ENCODE measurements around the gene NRF1. TPM values are rescaled to one million over a fixed set of nuclear protein-coding genes. Genes with fewer than 3 reads are reported as not detected.

NRF1 gene
- total RNA-seq, 1 donor from 2014 or later: 19.3 TPM

GRCh38 chr7:129724796-129725195 lies 113.3 kb downstream of the NRF1 start:
- Histone ChIP-seq H3K27ac (no peak overlapping the region), H3K9me3 (no peaks in the 10 kb centered on the region), H3K36me3 (peaks cover 78% of the 10 kb centered on the region), H3K27me3 (no peaks in the 10 kb centered on the region), H3K4me1 (no peaks in the 10 kb centered on the region), H3K4me3 (no peak overlapping the region)
- ATAC-seq: no peak
- no peak for DNase-seq
- no peak for TF ChIP-seq CTCF (IDR thresholded peaks at IDR 0.05)
- intact Hi-C loops (cut with DNase I): no loop called here

GRCh38 chr7:129728875-129729467 lies 117.5 kb downstream of the NRF1 start:
- no peak overlapping the region for H3K4me3 ChIP-seq
- no peak for TF ChIP-seq CTCF (IDR thresholded peaks at IDR 0.05)
- H3K27ac ChIP-seq: no peak overlapping the region
- intact Hi-C loops (cut with DNase I): no loop called here
- no peaks in the 10 kb centered on the region for H3K27me3 ChIP-seq
- no peaks in the 10 kb centered on the region for H3K9me3 ChIP-seq
- no peaks in the 10 kb centered on the region for H3K4me1 ChIP-seq
- peaks cover 78% of the 10 kb centered on the region for H3K36me3 ChIP-seq
- DNase-seq (no peak), ATAC-seq (no peak)

- no peak overlapping the region for H3K27ac ChIP-seq
- ATAC-seq (no peak), DNase-seq (no peak)
- H3K4me1 ChIP-seq: no peaks in the 10 kb centered on the region
- peaks cover 78% of the 10 kb centered on the region for H3K36me3 ChIP-seq
- H3K27me3 ChIP-seq: no peaks in the 10 kb centered on the region
- intact Hi-C loops (cut with DNase I): no loop called here
- H3K4me3 ChIP-seq: no peak overlapping the region
- TF ChIP-seq CTCF (IDR thresholded peaks at IDR 0.05): no peak
- H3K9me3 ChIP-seq: no peaks in the 10 kb centered on the region
These were observed 118.0 kb downstream of the NRF1 start for GRCh38 chr7:129729511-129729910.

GRCh38 chr7:129730159-129730558 lies 118.6 kb downstream of the NRF1 start:
- Histone ChIP-seq H3K4me1 (no peaks in the 10 kb centered on the region), H3K4me3 (no peak overlapping the region), H3K27me3 (no peaks in the 10 kb centered on the region), H3K27ac (no peak overlapping the region), H3K36me3 (peaks cover 77% of the 10 kb centered on the region), H3K9me3 (no peaks in the 10 kb centered on the region)
- ATAC-seq (no peak), DNase-seq (no peak)
- TF ChIP-seq CTCF (IDR thresholded peaks at IDR 0.05): no peak
- intact Hi-C loops (cut with DNase I): no loop called here

- Histone ChIP-seq H3K4me3 (no peak overlapping the region), H3K27ac (no peak overlapping the region), H3K9me3 (no peaks in the 10 kb centered on the region), H3K4me1 (peaks cover 4% of the 10 kb centered on the region), H3K36me3 (peaks cover 54% of the 10 kb centered on the region), H3K27me3 (no peaks in the 10 kb centered on the region)
- no peak for DNase-seq
- TF ChIP-seq CTCF (IDR thresholded peaks at IDR 0.05): no peak
- ATAC-seq: no peak
- intact Hi-C loops (cut with DNase I): no loop called here
These were observed 122.9 kb downstream of the NRF1 start for GRCh38 chr7:129734400-129734799.

- ATAC-seq: no peak
- H3K36me3 ChIP-seq: peaks cover 42% of the 10 kb centered on the region
These were observed 127.9 kb downstream of the NRF1 start for GRCh38 chr7:129739427-129739826.

More at GRCh38 chr7:129739427-129739826, 127.9 kb downstream of the NRF1 start:
- Histone ChIP-seq H3K27ac (no peak overlapping the region), H3K4me3 (no peak overlapping the region), H3K9me3 (no peaks in the 10 kb centered on the region), H3K27me3 (no peaks in the 10 kb centered on the region), H3K4me1 (peaks cover 6% of the 10 kb centered on the region)
- DNase-seq: no peak
- TF ChIP-seq CTCF (IDR thresholded peaks at IDR 0.05): no peak
- intact Hi-C loops (cut with DNase I): no loop called here
